Sciatic nerve (tissue), 2 donors: ENCODE measurements around the gene UBFD1. TPM values are rescaled to one million over a fixed set of nuclear protein-coding genes. Genes with fewer than 3 reads are reported as not detected.
"Not testable (repeated sequence)": the region's sequence is repeated elsewhere in the genome, so short reads cannot be mapped to it uniquely, and the experiment has no call there.

ENCODE experiments used
- ATAC-seq: fragments of 200-7000 bp; cut with Tn5 transposase; one replicate; pipeline ENCODE4 v1.9.1; 2020; ENCODE audit warnings: mild to moderate bottlenecking, moderate library complexity
- DNase-seq: peaks from one replicate; pipeline ENCODE4 v3.0.0-alpha.2; 2020; ENCODE audit warnings: low spot score
- intact Hi-C: fragments of 100-400 bp; cut with DNase I; formaldehyde crosslinking; loops from one replicate; pipeline ENCODE4 v1.14.2; 2022
- total RNA-seq: library from RNA; stranded (reverse); fragmentation: NEBNext Ultra II Directional; extraction: Animal tissue kit (Norgen Biotek cat#: 25700); gene quantifications from one replicate; pipeline ENCODE4 v1.2.1, GENCODE V29; 2021
- donor health status: DM: no; HTN: no; CAD: no.
- donor health status: DM: no; HTN: no; CAD: no.

The UBFD1 gene
- total RNA-seq, 1 donor from 2014 or later = 38.2 TPM

DNA sequence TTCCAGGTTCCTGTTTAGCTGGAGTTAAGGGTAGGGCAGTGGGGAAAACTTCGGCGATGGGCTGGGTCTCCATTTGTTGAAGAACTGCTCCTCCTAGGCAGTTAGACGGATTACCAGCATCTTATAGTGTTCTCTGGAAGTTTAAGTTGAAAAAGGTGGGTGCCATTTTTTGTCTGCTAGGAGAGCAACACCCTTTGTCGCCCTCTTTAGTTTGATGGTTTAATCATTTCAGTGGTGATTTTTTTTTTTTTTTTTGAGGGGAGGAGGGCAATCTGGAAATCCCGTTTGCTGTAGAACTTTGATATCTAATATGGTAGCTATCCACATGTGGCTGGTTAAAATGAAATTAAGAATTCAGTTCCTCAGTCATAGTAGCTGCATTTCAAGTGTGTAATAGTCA, 4.1 kb downstream of the UBFD1 start:
- no peak for ATAC-seq
- DNase-seq = no peak
- intact Hi-C loops = no loop called here

DNA sequence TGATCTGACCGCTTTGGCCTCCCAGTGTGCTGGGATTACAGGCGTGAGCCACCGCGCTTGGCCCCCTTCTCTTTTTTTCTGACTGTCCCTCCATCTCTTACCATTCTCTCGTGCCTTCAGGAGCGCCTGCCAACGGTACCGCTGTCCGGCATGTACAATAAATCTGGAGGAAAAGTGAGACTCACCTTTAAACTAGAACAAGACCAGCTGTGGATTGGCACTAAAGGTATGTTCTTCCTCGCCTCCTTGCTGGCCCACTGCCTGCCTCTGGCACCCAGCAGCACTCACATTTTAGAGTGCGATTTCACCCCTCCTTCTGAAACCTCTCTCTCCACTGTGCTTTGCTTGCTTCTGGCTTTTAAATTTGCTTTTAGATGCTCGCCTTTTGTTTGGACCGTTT, 5.0 kb downstream of the UBFD1 start:
- intact Hi-C loops = no loop called here
- DNase-seq (no peak), ATAC-seq (no peak)

- intact Hi-C loops = no loop called here
- DNase-seq (no peak), ATAC-seq (no peak)
Measured at GRCh38 chr16:23563186-23563585, 5.7 kb downstream of the UBFD1 start.

DNA sequence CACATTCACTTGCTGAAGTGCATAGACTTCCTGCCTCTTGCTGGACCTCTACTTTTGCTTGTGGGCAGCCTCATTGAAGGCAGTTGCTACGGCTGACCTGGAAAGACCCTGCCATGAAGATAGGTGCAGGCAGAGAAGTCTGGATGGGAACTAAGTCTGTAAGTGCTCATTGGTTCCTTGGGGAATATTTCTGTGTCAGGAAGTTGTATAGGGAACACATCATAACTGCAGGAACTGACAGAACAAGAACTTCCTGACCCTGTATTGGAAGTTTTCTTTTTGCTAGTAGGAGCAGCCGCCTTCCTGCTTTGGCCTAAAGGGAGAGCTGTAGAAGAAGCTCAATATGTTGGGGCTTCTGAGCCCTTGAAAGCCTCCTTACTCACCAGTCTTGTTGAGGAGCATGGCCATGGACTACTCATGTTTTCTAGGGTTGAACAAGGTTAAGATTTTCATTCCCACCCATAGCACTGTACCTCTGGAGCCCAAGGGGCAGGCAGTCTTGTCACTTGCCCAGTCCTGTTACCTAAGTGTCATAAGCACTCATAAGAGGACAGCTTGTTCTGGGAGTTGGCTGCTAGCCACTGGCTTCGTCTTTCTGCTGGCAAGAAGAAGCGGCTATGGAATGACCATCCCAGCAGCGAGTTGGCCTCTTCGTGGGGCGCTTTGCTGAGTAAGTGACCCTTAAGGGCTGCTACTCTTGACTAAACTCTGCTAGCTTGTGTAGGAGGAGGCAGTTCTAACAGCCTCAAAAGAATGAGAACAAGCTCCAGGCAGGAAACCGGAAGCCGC, 7.2 kb downstream of the UBFD1 start:
- ATAC-seq (no peak), DNase-seq (no peak)
- intact Hi-C loops = no loop called here

GRCh38 chr16:23566724-23567123, 9.2 kb downstream of the UBFD1 start:
- DNase-seq = no peak
- intact Hi-C loops = no loop called here
- no peak for ATAC-seq

DNA sequence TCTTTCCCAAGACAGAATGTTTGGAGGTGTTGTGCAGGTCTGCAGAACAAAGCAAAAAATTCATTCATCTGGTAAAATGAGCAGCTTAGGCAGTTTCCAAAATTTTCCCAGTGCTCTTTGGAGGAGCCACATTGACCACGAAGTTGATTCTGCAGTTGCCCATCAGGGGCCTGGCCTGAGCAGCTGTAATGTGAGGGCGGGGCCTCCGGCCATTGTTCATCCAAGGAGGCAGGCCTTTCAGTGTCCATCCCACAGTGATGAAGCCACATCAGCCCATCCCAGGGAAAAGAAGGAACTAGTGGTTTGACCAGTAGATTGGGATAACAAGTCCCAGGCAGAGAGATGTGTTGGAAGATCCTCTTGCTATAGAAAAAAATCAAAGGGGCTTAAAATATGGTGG, 10.1 kb downstream of the UBFD1 start:
- no peak for DNase-seq
- no peak for ATAC-seq

DNA sequence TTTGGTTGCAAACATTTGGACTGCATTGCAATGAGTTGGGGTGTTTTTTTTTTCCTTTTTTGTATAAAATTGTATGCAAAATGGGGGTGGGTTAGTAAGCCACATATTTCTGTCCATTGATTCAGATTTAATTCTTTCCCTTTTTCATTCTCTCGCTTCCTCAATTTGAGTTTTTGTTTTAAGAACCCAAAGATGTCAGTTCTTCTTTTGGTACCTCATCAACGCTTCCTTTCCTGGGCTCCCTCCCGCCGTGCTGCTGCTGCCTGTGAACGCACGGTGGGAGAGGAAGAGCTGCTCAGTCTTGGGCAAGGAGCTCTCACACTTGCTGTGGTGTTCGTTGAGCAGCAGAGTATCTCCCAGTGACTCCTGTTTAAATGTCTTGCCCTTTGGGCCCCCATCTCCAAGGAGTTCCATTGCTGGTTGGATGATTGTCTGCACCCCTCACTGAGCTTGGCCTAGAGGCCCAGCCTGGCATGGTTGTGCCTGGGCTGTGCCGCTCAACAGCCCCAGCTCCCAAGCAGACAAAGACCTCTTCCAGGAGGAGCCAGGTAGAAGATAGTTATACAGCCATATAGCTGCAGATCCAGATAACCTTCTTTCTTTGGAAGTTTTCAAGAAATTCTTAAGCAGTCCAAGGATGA, 13.6 kb downstream of the UBFD1 start:
- ATAC-seq (no peak), DNase-seq (no peak)
- intact Hi-C loops = no loop called here

More for the DNA sequence above, 10.1 kb downstream of the UBFD1 start:
- intact Hi-C loops = no loop called here

GRCh38 chr16:23571895-23572294, 14.4 kb downstream of the UBFD1 start:
- DNase-seq (no peak), ATAC-seq (no peak)
- intact Hi-C loops = no loop called here

GRCh38 chr16:23572394-23572793, 14.9 kb downstream of the UBFD1 start:
- DNase-seq (no peak), ATAC-seq (no peak)
- intact Hi-C loops = no loop called here

DNA sequence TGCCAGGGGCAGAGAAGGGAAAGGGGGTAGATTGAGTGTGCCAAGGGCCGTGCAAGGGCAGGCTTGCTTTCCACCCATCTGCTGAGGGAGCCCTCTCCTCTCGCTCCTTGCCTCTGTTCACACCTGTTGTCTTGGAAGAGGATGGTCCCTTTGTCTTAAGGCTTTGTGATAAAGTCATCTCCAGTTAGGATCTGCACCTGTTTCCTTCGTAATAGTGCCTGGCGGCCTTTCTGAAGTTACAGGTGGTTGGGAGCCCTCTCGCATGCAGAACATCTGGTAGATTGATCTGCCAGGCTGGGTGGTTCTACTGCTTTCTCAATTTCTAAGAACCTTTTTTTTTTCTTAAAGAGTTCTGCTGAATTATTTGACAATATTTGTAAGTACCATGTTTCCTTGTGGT, 16.3 kb downstream of the UBFD1 start:
- intact Hi-C loops = no loop called here
- no peak for ATAC-seq
- no peak for DNase-seq

DNA sequence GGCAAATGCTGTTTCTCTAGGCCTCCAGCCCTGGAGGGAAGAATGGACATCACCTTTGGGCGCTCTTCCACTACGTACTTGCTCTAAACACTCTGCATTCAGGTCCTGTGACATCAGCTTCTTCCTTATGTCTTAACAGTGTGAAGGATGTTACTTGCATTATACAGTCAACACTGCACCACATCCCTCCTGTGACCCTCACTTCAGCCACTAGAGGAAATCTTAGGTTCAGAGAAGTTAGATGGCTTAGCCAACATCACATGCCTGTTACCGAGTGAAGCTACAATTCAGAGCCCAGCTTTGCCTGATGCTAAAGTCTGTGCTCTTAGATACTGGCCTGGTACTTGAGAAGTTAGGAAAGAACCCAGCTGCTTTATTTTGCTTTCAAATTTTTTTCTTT, 18.3 kb downstream of the UBFD1 start:
- DNase-seq (no peak), ATAC-seq (no peak)
- intact Hi-C loops = no loop called here

GRCh38 chr16:23577493-23577892, 20.0 kb downstream of the UBFD1 start:
- ATAC-seq (no peak), DNase-seq (no peak)
- intact Hi-C loops = no loop called here

GRCh38 chr16:23578101-23578830, 20.7 kb downstream of the UBFD1 start:
- DNase-seq = no peak

DNA sequence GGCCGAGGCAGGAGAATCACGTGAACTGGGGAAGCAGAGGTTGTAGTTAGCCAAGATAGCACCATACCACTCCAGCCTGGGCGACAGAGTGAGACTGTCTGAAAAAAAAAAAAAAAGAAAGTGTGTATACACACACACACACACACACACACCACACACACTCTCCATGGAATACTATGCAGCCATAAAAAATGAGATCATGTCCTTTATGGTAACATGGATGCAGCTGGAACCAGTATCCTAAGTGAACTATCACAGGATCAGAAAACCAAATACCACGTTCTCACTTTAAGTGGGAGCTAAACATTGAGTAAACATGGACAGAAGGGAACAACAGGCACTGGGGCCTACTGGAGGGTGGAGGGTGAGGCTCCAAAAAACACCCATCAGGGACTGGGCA, 21.8 kb downstream of the UBFD1 start:
- ATAC-seq (no peak), DNase-seq (no peak)
- intact Hi-C loops = no loop called here

More at GRCh38 chr16:23578101-23578830, 20.7 kb downstream of the UBFD1 start:
- intact Hi-C loops = no loop called here
- no peak for ATAC-seq

DNA sequence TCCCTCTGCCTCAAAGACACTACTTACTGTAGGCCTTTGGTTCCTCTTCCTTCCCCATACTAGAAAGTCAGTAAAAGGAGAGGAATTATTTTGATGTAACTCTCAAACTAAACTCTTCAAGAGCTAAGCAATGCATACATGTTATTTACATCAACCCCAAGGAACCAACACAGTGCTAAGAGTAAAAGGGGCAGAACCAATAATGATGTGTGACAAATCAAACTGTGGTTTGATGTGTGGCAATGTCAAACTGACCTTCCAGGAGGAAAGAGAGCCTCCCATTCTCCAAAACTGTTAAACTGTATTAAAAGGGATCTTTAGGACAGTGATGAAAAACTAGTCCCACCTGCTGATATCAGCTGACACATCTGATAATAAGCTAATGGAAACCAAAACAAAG, 22.9 kb downstream of the UBFD1 start:
- intact Hi-C loops = no loop called here
- DNase-seq = no peak
- no peak for ATAC-seq

GRCh38 chr16:23581764-23582163, 24.2 kb downstream of the UBFD1 start:
- intact Hi-C loops = no loop called here
- DNase-seq = no peak
- no peak for ATAC-seq

DNA sequence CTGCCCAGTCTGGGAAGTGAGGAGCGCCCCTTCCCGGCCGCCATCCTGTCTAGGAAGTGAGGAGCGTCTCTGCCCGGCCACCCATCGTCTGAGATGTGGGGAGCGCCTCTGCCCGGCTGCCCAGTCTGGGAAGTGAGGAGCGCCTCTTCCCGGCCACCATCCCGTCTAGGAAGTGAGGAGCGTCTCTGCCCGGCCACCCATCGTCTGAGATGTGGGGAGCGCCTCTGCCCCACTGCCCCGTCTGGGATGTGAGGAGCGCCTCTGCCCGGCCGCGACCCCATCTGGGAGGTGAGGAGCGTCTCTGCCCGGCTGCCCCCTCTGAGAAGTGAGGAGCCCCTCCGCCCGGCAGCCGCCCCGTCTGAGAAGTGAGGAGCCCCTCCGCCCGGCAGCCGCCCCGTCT, 25.7 kb downstream of the UBFD1 start:
- DNase-seq, intact Hi-C loops, ATAC-seq: not testable (repeated sequence)

- no peak for ATAC-seq
- no peak for DNase-seq
- intact Hi-C loops = no loop called here
Measured at GRCh38 chr16:23584186-23585076, 26.9 kb downstream of the UBFD1 start.

DNA sequence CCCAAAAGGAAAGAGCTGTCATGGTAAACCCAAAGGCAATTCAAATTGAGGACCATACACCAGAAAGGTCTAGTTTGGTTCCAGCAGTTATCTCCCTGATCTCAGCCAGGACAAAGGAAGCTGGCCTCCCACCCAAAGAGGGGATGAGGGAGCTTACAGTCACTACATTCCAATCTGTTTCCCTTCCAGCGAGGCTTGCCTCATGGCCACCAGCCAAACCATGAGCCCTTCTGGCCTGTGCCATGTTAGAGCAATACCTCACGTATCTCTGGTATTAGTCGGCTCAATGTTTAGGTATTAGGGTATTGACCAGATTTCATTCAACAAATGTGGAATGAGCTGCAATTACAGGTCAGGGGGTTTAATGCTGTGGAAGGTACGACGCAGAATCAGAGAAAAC, 30.2 kb downstream of the UBFD1 start:
- no peak for DNase-seq
- intact Hi-C loops = no loop called here
- ATAC-seq = no peak
